GM23338 (cell line): ENCODE data around the gene DCAF11. TPM values are rescaled to one million over a fixed set of nuclear protein-coding genes. Genes with fewer than 3 reads are reported as not detected.

Experiments used
- ATAC-seq: fragments of 200-7000 bp; cut with Tn5 transposase; 3 replicates; pipeline ENCODE4 v1.9.1; 2020
- DNase-seq: peaks from one replicate; pipeline ENCODE4 v3.0.0-alpha.2; 2015; ENCODE audit warnings: low spot score
- H2AFZ ChIP-seq: fragments of 200-600 bp; sonication (generic); 2 replicates; pipeline ENCODE4 v1.8.0; 2016; ENCODE audit warnings: antibody characterized with exemption, mild to moderate bottlenecking, moderate library complexity
- H3F3A ChIP-seq: fragments of 200-600 bp; sonication (generic); replicated peaks from 2 replicates; pipeline ENCODE4 v1.8.0; 2017; ENCODE audit warnings: antibody characterized with exemption, mixed run types, low read depth
- H3K27ac ChIP-seq: fragments of 200-600 bp; sonication (generic); 2 replicates; pipeline ENCODE4 v1.6.1; 2016; ENCODE audit warnings: low read depth
- H3K27me3 ChIP-seq: fragments of 200-600 bp; sonication (generic); 2 replicates; pipeline ENCODE4 v1.8.0; 2016; ENCODE audit warnings: mild to moderate bottlenecking, mixed run types, moderate library complexity; ENCODE audit not compliant: insufficient read depth
- H3K36me3 ChIP-seq: fragments of 200-600 bp; sonication (generic); 2 replicates; pipeline ENCODE4 v1.8.0; 2016; ENCODE audit warnings: mild to moderate bottlenecking; ENCODE audit not compliant: insufficient read depth
- H3K4me1 ChIP-seq: fragments of 200-600 bp; sonication (generic); 2 replicates; pipeline ENCODE4 v1.8.0; 2016; ENCODE audit warnings: mild to moderate bottlenecking, moderate library complexity; ENCODE audit not compliant: insufficient read depth
- H3K4me2 ChIP-seq: fragments of 200-600 bp; sonication (generic); 2 replicates; pipeline ENCODE4 v1.7.1; 2017; ENCODE audit warnings: mixed run types
- H3K4me3 ChIP-seq: fragments of 200-600 bp; sonication (generic); 2 replicates; pipeline ENCODE4 v1.6.1; 2016; ENCODE audit warnings: mixed run types
- H3K79me2 ChIP-seq: fragments of 200-600 bp; sonication (generic); replicated peaks from 2 replicates; pipeline ENCODE4 v1.8.0; 2017; ENCODE audit warnings: mild to moderate bottlenecking; ENCODE audit not compliant: insufficient read depth
- H3K9me2 ChIP-seq: fragments of 200-600 bp; sonication (generic); 2 replicates; pipeline ENCODE4 v1.8.0; 2017; ENCODE audit not compliant: insufficient read depth
- H4K20me1 ChIP-seq: fragments of 200-600 bp; sonication (generic); replicated peaks from 2 replicates; pipeline ENCODE4 v1.8.0; 2017; ENCODE audit warnings: mild to moderate bottlenecking; ENCODE audit not compliant: insufficient read depth
- H3K27ac Mint-ChIP-seq: 2 replicates; pipeline ENCODE4 v1.8.0; 2020; ENCODE audit warnings: inconsistent platforms, mild to moderate bottlenecking, moderate library complexity, mixed read lengths
- H3K27me3 Mint-ChIP-seq: 3 replicates; pipeline ENCODE4 v1.8.0; 2022; ENCODE audit warnings: low read depth, mild to moderate bottlenecking, moderate library complexity, mixed read lengths, inconsistent platforms; ENCODE audit not compliant: insufficient read depth, poor library complexity
- H3K36me3 Mint-ChIP-seq: 3 replicates; pipeline ENCODE4 v1.8.0; 2021; ENCODE audit warnings: low read depth, mild to moderate bottlenecking, inconsistent platforms, moderate library complexity, mixed read lengths
- H3K4me1 Mint-ChIP-seq: 3 replicates; pipeline ENCODE4 v1.8.0; 2020; ENCODE audit warnings: mild to moderate bottlenecking, inconsistent platforms, mixed read lengths
- H3K4me3 Mint-ChIP-seq: 3 replicates; pipeline ENCODE4 v1.8.0; 2021; ENCODE audit warnings: moderate library complexity, mild to moderate bottlenecking, inconsistent platforms, mixed read lengths
- H3K9me3 Mint-ChIP-seq: 3 replicates; pipeline ENCODE4 v1.8.0; 2020; ENCODE audit warnings: moderate library complexity, mild to moderate bottlenecking, inconsistent platforms, mixed read lengths
- CREB1 ChIP-seq: fragments of 250-450 bp; sonication (Bioruptor Pico); IDR thresholded peaks from 2 replicates; pipeline ENCODE4 v1.5.0; 2020; ENCODE audit warnings: low read depth, mild to moderate bottlenecking, moderate library complexity
- ETS1 ChIP-seq: IDR thresholded peaks from 2 replicates; pipeline ENCODE4 v1.6.1; 2016; ENCODE audit warnings: antibody characterized with exemption
- EZH2 ChIP-seq: fragments of 200-600 bp; sonication (generic); IDR thresholded peaks from one replicate; pipeline ENCODE4 v1.8.0; 2017; ENCODE audit warnings: antibody characterized with exemption, mild to moderate bottlenecking, low read depth; ENCODE audit not compliant: unreplicated experiment
- EZH2phosphoT487 ChIP-seq: fragments of 200-600 bp; sonication (generic); IDR thresholded peaks from one replicate; pipeline ENCODE4 v1.8.1; 2018; ENCODE audit warnings: antibody characterized with exemption; ENCODE audit not compliant: unreplicated experiment
- JUNB ChIP-seq: IDR thresholded peaks from one replicate; pipeline ENCODE4 v1.6.1; 2016; ENCODE audit warnings: antibody characterized with exemption; ENCODE audit not compliant: unreplicated experiment
- NANOG ChIP-seq: IDR thresholded peaks from 2 replicates; pipeline ENCODE4 v1.6.1; 2016; ENCODE audit warnings: antibody characterized with exemption, borderline replicate concordance
- POLR2AphosphoS5 ChIP-seq: IDR thresholded peaks from 2 replicates; pipeline ENCODE4 v1.6.1; 2016; ENCODE audit warnings: antibody characterized with exemption, low read depth
- REST ChIP-seq: IDR thresholded peaks from one replicate; pipeline ENCODE4 v1.6.1; 2018; ENCODE audit warnings: antibody characterized with exemption; ENCODE audit not compliant: unreplicated experiment
- STAT1 ChIP-seq: IDR thresholded peaks from one replicate; pipeline ENCODE4 v1.6.1; 2016; ENCODE audit warnings: antibody characterized with exemption; ENCODE audit not compliant: unreplicated experiment
- ZNF114 ChIP-seq: fragments of 250-450 bp; sonication (Bioruptor Pico); IDR thresholded peaks from 2 replicates; pipeline ENCODE4 v1.5.0; 2020; ENCODE audit warnings: mild to moderate bottlenecking, moderate library complexity
- ZNF331 ChIP-seq: fragments of 250-450 bp; sonication (Bioruptor Pico); IDR thresholded peaks from 2 replicates; pipeline ENCODE4 v1.5.0; 2020; ENCODE audit warnings: low read depth, mild to moderate bottlenecking, moderate library complexity
- ZNF462 ChIP-seq: fragments of 250-450 bp; sonication (Bioruptor Pico); IDR thresholded peaks from 2 replicates; pipeline ENCODE4 v1.5.0; 2020; ENCODE audit warnings: mild to moderate bottlenecking, moderate library complexity
- polyA plus RNA-seq: library from polyadenylated mRNA; unstranded; fragments of >200 nt; fragmentation: Nextera tagmentation; extraction: Ambion mirVana; gene quantifications from 2 replicates; pipeline ENCODE4 v1.2.1, GENCODE V29; 2016
- total RNA-seq: library from RNA; depleted of rRNA; stranded (reverse); fragments of >200 nt; shearing (Covaris generic); gene quantifications from 2 replicates; pipeline ENCODE4 v1.2.3, GENCODE V29; 2014
- TF ChIP-seq, protein P1 (sequence below), 2 experiments: fragments of 200-600 bp in 1 of 2; sonication (generic) in 1 of 2; conservative IDR thresholded peaks; 2 replicates each; pipeline versions ENCODE4 v1.5.1 to v1.6.1; 2016 to 2017; ENCODE audit warnings: antibody characterized with exemption in 2 of 2, low read depth in 2 of 2, mild to moderate bottlenecking in 2 of 2, moderate library complexity in 1 of 2

DCAF11 gene
- total and polyA plus RNA-seq, 2 experiments from 2014 or later = 18.6 to 93.2 TPM

DNA sequence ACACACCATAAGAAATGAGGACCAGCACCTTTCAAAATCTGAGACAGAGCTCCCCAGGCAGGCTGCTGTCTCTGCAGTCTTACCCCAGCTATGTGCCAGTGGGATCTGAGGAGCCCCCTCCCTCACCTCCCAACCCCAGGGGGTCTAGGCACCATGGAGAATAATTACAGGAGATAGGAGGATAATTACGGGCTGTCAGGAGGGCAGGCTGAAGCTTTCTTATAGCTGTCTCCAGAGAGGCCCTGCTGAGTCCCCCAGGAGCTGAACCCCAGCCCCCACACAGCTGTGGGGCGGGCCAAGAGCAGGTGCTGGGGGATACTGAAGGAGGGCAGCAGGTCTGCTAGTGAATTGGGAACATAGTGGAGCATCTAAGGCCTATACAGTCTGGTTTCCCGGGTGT, 36.4 kb upstream of the DCAF11 start:
- peaks cover 7% of the 10 kb centered on the region; the same call in 1 of the 2 replicates for H3K27me3 ChIP-seq
- DNase-seq = no peak
- H3K4me3 Mint-ChIP-seq = no peak overlapping the region

More for the DNA sequence above, 36.4 kb upstream of the DCAF11 start:
- no peaks in the 10 kb centered on the region for H4K20me1 ChIP-seq
- no peak for TF ChIP-seq JUNB
- no peak for TF ChIP-seq ZNF114
- no peak for TF ChIP-seq ZNF331 (CRISPR knock-in tag)
- no peak for TF ChIP-seq EZH2phosphoT487
- TF ChIP-seq, protein P1, sequence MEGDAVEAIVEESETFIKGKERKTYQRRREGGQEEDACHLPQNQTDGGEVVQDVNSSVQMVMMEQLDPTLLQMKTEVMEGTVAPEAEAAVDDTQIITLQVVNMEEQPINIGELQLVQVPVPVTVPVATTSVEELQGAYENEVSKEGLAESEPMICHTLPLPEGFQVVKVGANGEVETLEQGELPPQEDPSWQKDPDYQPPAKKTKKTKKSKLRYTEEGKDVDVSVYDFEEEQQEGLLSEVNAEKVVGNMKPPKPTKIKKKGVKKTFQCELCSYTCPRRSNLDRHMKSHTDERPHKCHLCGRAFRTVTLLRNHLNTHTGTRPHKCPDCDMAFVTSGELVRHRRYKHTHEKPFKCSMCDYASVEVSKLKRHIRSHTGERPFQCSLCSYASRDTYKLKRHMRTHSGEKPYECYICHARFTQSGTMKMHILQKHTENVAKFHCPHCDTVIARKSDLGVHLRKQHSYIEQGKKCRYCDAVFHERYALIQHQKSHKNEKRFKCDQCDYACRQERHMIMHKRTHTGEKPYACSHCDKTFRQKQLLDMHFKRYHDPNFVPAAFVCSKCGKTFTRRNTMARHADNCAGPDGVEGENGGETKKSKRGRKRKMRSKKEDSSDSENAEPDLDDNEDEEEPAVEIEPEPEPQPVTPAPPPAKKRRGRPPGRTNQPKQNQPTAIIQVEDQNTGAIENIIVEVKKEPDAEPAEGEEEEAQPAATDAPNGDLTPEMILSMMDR (conservative IDR thresholded peaks at IDR 0.05; ENCODE audit: low read depth in 2 of 2) = no peak
- no peak for TF ChIP-seq ZNF462 (CRISPR knock-in tag)
- no peak for TF ChIP-seq ETS1
- TF ChIP-seq REST = no peak
- TF ChIP-seq NANOG = no peak
- no peak for TF ChIP-seq STAT1
- no peak for TF ChIP-seq POLR2AphosphoS5
- TF ChIP-seq CREB1 (CRISPR knock-in tag) = no peak
- no peak for TF ChIP-seq EZH2
- peaks cover 35% of the 10 kb centered on the region for H3K27me3 Mint-ChIP-seq
- no peaks in the 10 kb centered on the region for H3K36me3 ChIP-seq
- no peak overlapping the region for H3K4me2 ChIP-seq
- no peak for ATAC-seq
- no peak overlapping the region for H3K4me3 ChIP-seq
- H3K4me1 Mint-ChIP-seq = peaks cover 44% of the 10 kb centered on the region
- H3K9me2 ChIP-seq = no peaks in the 10 kb centered on the region
- no peak overlapping the region for H3K27ac Mint-ChIP-seq
- no peaks in the 10 kb centered on the region; the same call in 2 of the 3 replicates for H3K36me3 Mint-ChIP-seq
- peaks cover 15% of the 10 kb centered on the region; the same call in 1 of the 2 replicates for H3F3A ChIP-seq
- H2AFZ ChIP-seq = no peak overlapping the region
- H3K27ac ChIP-seq = no peak overlapping the region
- no peaks in the 10 kb centered on the region for H3K79me2 ChIP-seq
- H3K9me3 Mint-ChIP-seq = no peaks in the 10 kb centered on the region
- peaks cover 19% of the 10 kb centered on the region for H3K4me1 ChIP-seq
